NCI-H2196 treated with DMSO at 0.1 percent for 48 hours (cell line): Measurements from ENCODE around the gene ORC3.
"Not testable (repeated sequence)": the region's sequence is repeated elsewhere in the genome, so short reads cannot be mapped to it uniquely, and the experiment has no call there.

Source experiments
- DNase-seq: peaks from one replicate; lab custom pipeline; 2025; ENCODE audit not compliant: unreplicated experiment; lab: John Stamatoyannopoulos, UW

The ORC3 gene

DNA sequence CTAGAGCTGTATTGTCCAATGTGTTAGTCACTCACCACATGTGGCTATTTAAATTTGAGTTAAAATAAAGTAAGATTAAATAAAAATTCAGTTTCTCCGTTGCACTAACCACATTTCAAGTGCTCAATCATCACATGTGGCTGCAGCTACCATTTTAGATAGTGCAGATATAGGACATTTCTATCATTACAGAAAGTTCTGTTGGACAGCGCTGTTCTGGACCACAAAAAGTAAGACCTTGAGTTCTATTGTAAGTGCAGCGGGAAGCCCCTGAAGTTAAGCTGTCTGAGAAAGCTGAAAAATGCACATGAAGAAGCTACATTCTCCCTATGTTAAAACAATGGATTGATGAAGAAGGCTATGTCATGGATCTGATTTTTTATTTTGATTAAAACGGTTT lies 1.1 kb downstream of the ORC3 start:
- no peak for DNase-seq

DNA sequence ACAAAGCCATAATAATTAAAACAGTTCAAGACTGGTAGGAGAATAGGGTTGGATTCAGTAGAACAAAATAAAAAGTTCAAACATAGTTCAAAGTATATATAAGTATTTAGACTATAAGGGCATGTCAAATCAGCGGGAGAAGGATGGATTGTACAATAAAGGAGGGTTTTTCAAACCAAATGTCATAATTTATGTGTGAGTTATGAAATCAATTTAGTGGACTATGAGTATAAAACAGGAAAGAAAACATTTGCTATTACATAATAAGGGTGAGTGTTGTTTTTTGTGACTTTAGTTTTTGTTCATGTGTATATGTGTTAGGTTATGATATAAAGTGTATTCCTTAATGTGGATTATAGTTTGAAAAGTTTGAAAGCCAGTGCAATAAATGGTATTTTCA lies 10.6 kb downstream of the ORC3 start:
- no peak for DNase-seq

- DNase-seq = no peak
Observed at GRCh38 chr6:87606199-87606598, 16.3 kb downstream of the ORC3 start.

- DNase-seq = no peak
Observed at GRCh38 chr6:87608802-87609201, 18.9 kb downstream of the ORC3 start.

- not testable (repeated sequence) for DNase-seq
Observed at GRCh38 chr6:87613018-87613417, 23.1 kb downstream of the ORC3 start.

GRCh38 chr6:87617405-87617804 lies 27.5 kb downstream of the ORC3 start:
- DNase-seq = no peak

- DNase-seq = no peak
Observed at GRCh38 chr6:87618531-87618930, 28.6 kb downstream of the ORC3 start.

- DNase-seq = no peak
Observed at GRCh38 chr6:87623248-87623647, 33.3 kb downstream of the ORC3 start.

DNA sequence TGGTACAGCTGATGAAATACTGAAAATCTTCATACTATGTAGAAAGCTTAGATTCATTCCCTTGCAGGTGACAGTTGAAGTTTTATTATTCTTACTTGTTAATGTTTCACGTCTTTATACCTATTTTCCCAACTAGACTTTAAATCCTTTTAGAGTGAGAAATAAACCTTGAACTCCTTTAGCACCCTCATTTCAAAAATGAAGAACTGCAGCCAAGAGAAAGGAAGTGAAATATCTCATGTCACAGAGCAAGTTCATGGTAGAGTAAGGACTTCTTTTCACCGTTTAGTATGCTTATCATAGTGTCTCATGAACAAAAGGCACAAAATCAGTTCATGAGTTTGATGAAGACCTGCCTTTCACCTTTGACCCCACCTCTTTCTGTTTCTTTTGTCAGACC lies 38.5 kb downstream of the ORC3 start:
- no peak for DNase-seq

GRCh38 chr6:87628881-87629280 lies 38.9 kb downstream of the ORC3 start:
- no peak for DNase-seq

DNA sequence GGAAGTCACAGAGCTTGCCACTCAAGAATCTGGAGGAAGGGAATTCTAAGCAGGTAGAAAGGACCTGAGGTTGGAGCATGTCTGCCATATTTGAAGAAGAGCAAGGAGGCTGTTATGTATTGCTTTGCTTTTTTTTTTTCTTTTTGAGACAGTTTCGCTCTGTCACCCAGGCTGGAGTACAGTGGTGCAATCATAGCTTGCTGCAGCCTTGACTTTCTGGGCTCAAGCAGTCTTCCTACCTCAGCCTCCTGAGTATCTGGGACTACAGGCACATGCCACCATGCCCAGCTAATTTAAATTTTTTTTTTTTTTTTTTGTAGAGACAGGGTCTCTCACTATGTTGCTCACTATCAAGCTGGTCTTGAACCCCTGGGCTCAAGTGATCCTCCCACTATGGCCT lies 40.8 kb downstream of the ORC3 start:
- DNase-seq = no peak

- DNase-seq = no peak
Observed at GRCh38 chr6:87633851-87634250, 43.9 kb downstream of the ORC3 start.

GRCh38 chr6:87636315-87636714 lies 46.4 kb downstream of the ORC3 start:
- no peak for DNase-seq

GRCh38 chr6:87637106-87637505 lies 47.2 kb downstream of the ORC3 start:
- DNase-seq = no peak

GRCh38 chr6:87639373-87639772 lies 49.4 kb downstream of the ORC3 start:
- DNase-seq = no peak

- DNase-seq = no peak
Observed at GRCh38 chr6:87641065-87641692, 51.2 kb downstream of the ORC3 start.

DNA sequence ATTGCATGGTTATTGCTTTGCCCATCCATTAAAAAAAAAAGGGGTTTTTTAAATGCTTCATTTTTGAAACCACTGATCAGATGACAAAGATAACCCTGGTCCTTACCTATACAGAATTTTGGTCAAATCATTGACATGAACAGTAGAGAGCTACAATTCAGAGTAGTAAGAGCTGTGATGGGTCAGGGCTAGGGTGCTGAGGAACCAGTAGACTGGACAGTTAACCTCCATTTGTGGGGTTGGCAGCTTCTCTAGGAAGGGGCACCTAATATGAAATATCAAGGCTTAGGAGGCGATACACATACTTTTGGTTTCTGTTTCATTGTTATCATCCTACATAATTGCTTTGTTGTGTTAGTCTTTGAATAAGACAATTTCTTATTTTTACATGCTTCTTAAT lies 55.1 kb downstream of the ORC3 start:
- no peak for DNase-seq

DNA sequence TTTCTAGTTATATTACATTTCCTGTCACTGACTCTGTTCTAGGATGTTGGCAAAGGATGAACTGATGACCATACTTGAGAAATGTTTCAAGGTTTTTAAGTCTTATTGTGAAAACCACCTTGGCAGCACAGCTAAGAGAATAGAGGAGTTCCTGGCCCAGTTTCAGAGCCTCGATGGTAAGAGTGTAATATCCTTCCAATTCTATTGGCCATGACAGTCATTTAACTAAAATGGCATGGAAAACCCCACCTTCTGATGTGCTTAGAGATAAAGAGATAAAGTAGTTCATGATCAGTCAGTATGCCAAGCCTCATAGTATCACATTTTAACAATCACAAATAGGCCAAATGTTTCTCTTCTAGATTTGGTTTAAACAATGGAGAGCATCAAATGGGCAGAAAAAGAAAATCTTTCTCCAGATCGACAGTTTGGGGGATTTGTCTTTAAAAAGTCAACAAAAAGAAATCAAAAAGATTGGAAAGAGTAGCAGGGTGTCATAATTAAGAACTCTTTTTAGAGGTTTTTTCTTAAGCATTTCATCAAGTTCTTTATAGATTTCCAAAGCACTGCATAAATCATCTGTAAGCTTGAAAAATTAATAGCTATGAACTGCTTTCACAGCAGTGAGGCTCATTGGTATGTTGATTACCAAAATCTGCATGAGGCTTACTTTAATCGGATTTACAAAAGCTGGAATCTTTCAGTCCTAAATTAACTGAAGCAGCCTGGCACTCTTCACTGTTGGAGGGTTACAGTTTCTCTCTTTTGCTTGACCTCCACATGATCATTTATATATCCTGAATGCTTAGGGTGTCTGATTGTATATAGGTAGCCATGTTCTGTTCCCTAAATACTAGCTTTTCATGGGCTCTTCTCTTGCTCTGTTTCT lies 63.4 kb downstream of the ORC3 start:
- no peak for DNase-seq

- DNase-seq = no peak
Observed at GRCh38 chr6:87654122-87654521, 64.2 kb downstream of the ORC3 start.

GRCh38 chr6:87654875-87655454 lies 65.0 kb downstream of the ORC3 start:
- no peak for DNase-seq

DNA sequence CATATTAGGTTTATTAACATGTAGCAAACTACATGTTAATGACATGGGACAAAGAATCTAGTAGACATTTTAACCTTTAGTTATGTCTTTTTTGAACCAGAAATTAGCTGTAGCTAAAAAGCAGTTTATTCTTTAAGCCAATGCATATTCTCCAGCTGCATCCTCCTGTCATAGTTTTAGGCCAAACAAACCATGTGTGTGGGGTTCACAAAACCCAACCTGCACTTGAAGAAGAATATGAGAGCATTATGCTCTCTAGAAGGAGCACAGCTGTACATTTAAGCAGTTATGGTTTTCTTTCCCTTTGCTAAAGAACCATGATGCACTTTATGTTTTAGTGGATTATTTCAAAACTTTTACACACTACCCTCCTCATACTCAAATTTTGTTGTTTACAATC lies 65.9 kb downstream of the ORC3 start:
- DNase-seq = no peak

- DNase-seq = no peak
Observed at GRCh38 chr6:87656857-87657256, 66.9 kb downstream of the ORC3 start.
